Osteoblast (primary cell): ENCODE data around the gene IGF1R. TPM values are rescaled to one million over a fixed set of nuclear protein-coding genes. Genes with fewer than 3 reads are reported as not detected.
A peak's percentile ranks its signal among the peaks of the same experiment; 100 is the strongest.
"Not testable (repeated sequence)": the region's sequence is repeated elsewhere in the genome, so short reads cannot be mapped to it uniquely, and the experiment has no call there.

Experiments used
- DNase-seq: peaks from one replicate; pipeline ENCODE4 v3.0.0; 2011; ENCODE audit warnings: low spot score, mixed read lengths; ENCODE audit not compliant: insufficient read length; ENCODE audit errors: missing footprints
- H2AFZ ChIP-seq: 2 replicates; pipeline ENCODE4 v1.6.0; 2011; ENCODE audit warnings: mild to moderate bottlenecking, low read length
- H3K27ac ChIP-seq: 2 replicates; pipeline ENCODE4 v1.5.1; 2011; ENCODE audit warnings: mild to moderate bottlenecking, low read depth, low read length, moderate library complexity
- H3K27me3 ChIP-seq: 2 replicates; pipeline ENCODE4 v1.6.0; 2012; ENCODE audit warnings: mild to moderate bottlenecking, control low read depth, inconsistent platforms, low read length, moderate library complexity; ENCODE audit not compliant: insufficient read depth
- H3K36me3 ChIP-seq: 2 replicates; pipeline ENCODE4 v1.5.1; 2011; ENCODE audit warnings: mild to moderate bottlenecking, low read length, control low read depth, moderate library complexity; ENCODE audit not compliant: insufficient read depth
- H3K4me1 ChIP-seq: 2 replicates; pipeline ENCODE4 v1.5.1; 2011; ENCODE audit warnings: mild to moderate bottlenecking, low read length, control low read depth, moderate library complexity; ENCODE audit not compliant: insufficient read depth
- H3K4me2 ChIP-seq: 2 replicates; pipeline ENCODE4 v1.6.0; 2011; ENCODE audit warnings: mild to moderate bottlenecking, low read length; ENCODE audit not compliant: insufficient read depth
- H3K4me3 ChIP-seq: fragments of 200-600 bp; sonication (generic); 3 replicates; pipeline ENCODE4 v1.5.1; 2012; ENCODE audit warnings: mild to moderate bottlenecking, low read length, inconsistent platforms; ENCODE audit not compliant: insufficient read depth
- H3K79me2 ChIP-seq: 2 replicates; pipeline ENCODE4 v1.6.0; 2012; ENCODE audit warnings: mild to moderate bottlenecking, low read length, control low read depth, inconsistent platforms; ENCODE audit not compliant: insufficient read depth
- H3K9me3 ChIP-seq: 2 replicates; pipeline ENCODE4 v1.5.1; 2011; ENCODE audit warnings: low read depth, low read length, control low read depth
- H4K20me1 ChIP-seq: 2 replicates; pipeline ENCODE4 v1.6.0; 2012; ENCODE audit warnings: mild to moderate bottlenecking, low read length, control low read depth; ENCODE audit not compliant: insufficient read depth
- total RNA-seq: library from RNA; depleted of rRNA; stranded (reverse); fragments of >200 nt; gene quantifications from 2 replicates; pipeline ENCODE4 v1.2.3, GENCODE V29; 2012
- TF ChIP-seq, protein P1 (sequence below): IDR thresholded peaks from 2 replicates; pipeline ENCODE4 v1.5.1; 2011; ENCODE audit warnings: mild to moderate bottlenecking, low read depth, low read length, moderate library complexity; ENCODE audit errors: extremely low read depth

Gene IGF1R
- total RNA-seq, 1 donor: 18.8 TPM

DNA sequence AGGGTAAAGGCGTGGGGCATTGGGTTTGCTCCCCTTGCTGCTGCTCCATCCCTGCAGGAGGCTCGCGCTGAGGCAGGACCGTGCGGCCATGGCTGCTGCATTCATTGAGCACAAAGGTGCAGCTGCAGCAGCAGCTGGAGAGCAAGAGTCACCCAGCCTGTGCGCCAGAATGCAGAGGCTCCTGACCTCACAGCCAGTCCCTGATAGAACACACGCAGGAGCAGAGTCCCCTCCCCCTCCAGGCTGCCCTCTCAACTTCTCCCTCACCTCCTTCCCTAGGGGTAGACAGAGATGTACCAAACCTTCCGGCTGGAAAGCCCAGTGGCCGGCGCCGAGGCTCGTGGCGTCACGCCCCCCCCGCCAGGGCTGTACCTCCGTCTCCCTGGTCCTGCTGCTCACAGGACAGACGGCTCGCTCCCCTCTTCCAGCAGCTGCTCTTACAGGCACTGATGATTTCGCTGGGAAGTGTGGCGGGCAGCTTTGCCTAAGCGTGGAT is 312.3 kb downstream of the IGF1R start:
- Histone ChIP-seq H3K79me2 (no peaks in the 10 kb centered on the region), H4K20me1 (no peaks in the 10 kb centered on the region), H3K27ac (no peak overlapping the region), H3K4me2 (no peak overlapping the region), H3K27me3 (no peaks in the 10 kb centered on the region), H2AFZ (no peak overlapping the region), H3K36me3 (peaks cover 49% of the 10 kb centered on the region), H3K4me1 (no peaks in the 10 kb centered on the region), H3K4me3 (no peak overlapping the region), H3K9me3 (peaks cover 10% of the 10 kb centered on the region)
- DNase-seq: no peak
- TF ChIP-seq, protein P1, sequence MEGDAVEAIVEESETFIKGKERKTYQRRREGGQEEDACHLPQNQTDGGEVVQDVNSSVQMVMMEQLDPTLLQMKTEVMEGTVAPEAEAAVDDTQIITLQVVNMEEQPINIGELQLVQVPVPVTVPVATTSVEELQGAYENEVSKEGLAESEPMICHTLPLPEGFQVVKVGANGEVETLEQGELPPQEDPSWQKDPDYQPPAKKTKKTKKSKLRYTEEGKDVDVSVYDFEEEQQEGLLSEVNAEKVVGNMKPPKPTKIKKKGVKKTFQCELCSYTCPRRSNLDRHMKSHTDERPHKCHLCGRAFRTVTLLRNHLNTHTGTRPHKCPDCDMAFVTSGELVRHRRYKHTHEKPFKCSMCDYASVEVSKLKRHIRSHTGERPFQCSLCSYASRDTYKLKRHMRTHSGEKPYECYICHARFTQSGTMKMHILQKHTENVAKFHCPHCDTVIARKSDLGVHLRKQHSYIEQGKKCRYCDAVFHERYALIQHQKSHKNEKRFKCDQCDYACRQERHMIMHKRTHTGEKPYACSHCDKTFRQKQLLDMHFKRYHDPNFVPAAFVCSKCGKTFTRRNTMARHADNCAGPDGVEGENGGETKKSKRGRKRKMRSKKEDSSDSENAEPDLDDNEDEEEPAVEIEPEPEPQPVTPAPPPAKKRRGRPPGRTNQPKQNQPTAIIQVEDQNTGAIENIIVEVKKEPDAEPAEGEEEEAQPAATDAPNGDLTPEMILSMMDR: no peak

DNA sequence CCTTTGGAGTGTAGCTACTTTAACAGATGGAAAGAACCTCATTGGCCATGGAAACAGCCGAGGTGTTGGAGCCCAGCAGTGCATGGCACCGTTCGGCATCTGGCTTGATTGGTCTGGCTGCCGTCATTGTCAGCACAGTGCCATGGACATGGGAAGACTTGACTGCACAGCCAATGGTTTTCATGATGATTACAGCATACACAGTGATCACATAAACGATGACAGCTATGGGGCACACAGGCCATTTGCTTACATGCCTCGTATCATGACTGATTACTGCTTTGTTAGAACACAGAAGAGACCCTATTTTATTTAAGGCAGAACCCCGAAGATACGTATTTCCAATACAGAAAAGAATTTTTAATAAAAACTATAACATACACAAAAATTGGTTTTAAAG is 315.1 kb downstream of the IGF1R start:
- Histone ChIP-seq H2AFZ (no peak overlapping the region), H3K79me2 (no peaks in the 10 kb centered on the region), H3K4me1 (no peaks in the 10 kb centered on the region), H3K9me3 (peaks cover 10% of the 10 kb centered on the region), H3K4me3 (no peak overlapping the region), H3K27ac (no peak overlapping the region), H3K36me3 (peaks cover 29% of the 10 kb centered on the region), H3K4me2 (no peak overlapping the region), H4K20me1 (no peaks in the 10 kb centered on the region), H3K27me3 (no peaks in the 10 kb centered on the region)
- DNase-seq: peak; percentile 39
- TF ChIP-seq, protein P1: no peak

DNA sequence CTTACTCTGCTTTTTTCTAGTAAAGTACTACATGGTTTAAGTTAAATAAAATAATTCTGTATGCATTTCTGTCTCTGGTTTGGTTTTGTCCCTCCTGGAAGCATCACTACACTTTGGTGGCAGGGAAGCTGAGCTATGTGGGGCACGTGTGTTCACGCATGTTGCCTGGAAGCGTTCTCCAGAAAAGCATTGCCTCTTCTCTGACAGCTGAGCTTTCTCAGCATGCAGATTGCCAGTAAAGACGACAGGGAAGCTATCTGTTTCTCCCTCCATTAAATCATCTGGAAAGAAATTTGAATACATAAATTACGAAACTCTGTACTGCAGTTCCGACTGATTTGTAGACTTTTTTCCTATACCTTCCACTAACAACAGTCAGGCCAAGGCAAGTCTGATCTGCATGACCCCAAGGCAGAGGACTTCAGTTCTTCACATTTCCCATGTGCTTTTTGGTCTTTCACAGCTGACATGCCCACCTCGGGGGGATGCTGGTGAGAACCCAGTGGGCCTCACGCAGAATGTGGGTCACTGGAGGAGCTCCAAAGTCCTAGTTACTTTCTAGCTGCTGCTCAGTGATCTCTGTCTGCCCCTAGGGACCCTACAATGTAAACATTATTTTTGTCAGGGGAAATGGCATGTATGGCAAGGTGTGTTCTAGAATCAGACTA is 316.3 kb downstream of the IGF1R start:
- H3K9me3 ChIP-seq: peaks cover 10% of the 10 kb centered on the region
- no peaks in the 10 kb centered on the region for H3K27me3 ChIP-seq
- TF ChIP-seq, protein P1: no peak
- H3K4me2 ChIP-seq: no peak overlapping the region
- H3K27ac ChIP-seq: no peak overlapping the region
- H2AFZ ChIP-seq: no peak overlapping the region
- H3K4me1 ChIP-seq: no peaks in the 10 kb centered on the region
- no peaks in the 10 kb centered on the region for H4K20me1 ChIP-seq
- H3K36me3 ChIP-seq: peaks cover 24% of the 10 kb centered on the region
- peak; percentile 45 for DNase-seq
- no peaks in the 10 kb centered on the region for H3K79me2 ChIP-seq
- no peak overlapping the region for H3K4me3 ChIP-seq

DNA sequence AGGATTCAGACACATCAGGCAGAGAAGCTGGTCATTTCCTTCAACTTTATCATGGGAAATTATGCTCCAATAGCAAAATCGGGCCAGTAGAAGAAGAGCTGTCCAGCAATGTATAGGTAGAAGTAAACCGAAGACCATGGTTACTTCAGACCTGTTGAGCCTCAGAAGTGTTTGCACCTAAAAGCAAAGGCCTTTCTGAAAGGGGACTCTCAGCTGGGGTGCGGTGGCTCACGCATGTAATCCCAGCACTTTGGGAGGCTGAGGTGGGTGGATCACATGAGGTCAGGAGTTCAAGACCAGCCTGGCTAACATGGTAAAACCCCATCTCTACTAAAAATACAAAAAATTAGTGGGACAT is 316.8 kb downstream of the IGF1R start:
- not testable (repeated sequence) for H3K79me2 ChIP-seq, H2AFZ ChIP-seq, H3K4me2 ChIP-seq, H3K27me3 ChIP-seq, H3K4me3 ChIP-seq, H4K20me1 ChIP-seq, DNase-seq, H3K27ac ChIP-seq, H3K4me1 ChIP-seq
- Histone ChIP-seq H3K9me3 (peaks cover 10% of the 10 kb centered on the region), H3K36me3 (peaks cover 24% of the 10 kb centered on the region)
